Measurements from ENCODE around the gene TMTC1.

DNA sequence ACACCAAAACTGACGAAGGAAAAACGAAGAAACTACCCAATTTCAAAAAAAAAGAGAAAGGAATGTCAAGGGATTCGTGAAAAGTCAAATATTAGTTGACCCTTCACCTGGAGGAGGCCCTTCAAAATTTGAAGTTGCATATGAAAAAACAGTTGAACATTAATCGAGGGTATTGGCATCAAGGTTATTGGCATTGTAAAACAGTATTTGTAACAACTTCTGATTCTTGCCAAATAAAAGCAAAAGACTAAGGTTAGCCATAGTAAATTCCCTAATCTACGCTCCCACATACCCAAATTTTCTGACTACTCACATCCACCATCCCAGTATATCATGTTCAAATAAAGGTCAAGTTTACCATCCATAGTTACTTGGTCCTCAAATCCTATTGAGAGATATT, 118.6 kb downstream of the TMTC1 start:
- TF ChIP-seq GATA3 (IDR thresholded peaks at IDR 0.05; ENCODE audit: low read depth, low read length) (no peak), GATA2 (IDR thresholded peaks at IDR 0.05; ENCODE audit: low read depth, low read length) (no peak)

Measured in SH-SY5Y (cell line).